ENCODE measurements around the gene GPC6.

DNA sequence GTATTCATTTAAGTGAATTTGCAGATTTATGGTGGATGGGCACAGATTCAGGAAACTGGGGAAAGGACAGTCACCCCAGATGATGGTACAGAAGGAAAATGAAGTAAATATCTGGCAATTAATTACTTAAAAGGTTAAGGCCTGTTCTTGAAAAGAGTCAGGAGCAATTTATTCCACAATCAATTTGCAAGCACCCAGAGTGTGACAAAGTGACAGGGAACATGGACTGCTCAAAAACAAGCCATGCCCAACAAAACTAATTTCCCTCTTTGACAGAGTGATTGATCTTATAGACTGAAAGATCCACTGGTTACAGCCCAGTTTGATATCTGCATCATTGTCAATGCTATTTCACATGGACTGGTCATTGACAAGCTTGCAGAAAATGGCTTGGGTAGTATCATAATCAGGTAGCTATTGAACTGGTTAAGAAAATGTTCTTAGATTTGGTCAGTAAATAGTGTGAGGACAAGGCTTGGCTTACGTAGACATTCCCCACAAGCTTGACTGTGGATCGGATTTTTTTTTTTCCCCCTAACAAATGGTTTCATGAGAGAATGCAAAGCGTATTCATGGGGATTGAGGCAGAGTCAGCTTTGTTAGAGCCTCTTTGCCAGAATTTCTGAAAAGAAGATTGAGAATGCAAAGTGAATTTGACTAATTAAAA lies 584.6 kb downstream of the GPC6 start:
- TF ChIP-seq CTCF (IDR thresholded peaks at IDR 0.05; ENCODE audit: insufficient read depth, low read length, poor library complexity, severe bottlenecking): no peak
- no peak for TF ChIP-seq EZH2phosphoT487 (conservative IDR thresholded peaks at IDR 0.05; ENCODE audit: low read length)
